Loucy (cell line): Measurements from ENCODE around the gene CPZ.

Experiments used
- H2AFZ ChIP-seq: fragments of 200-600 bp; sonication (generic); 2 replicates; pipeline ENCODE4 v1.6.0; 2016; ENCODE audit warnings: antibody characterized with exemption, mild to moderate bottlenecking, low read length, moderate library complexity
- H3F3A ChIP-seq: fragments of 200-600 bp; 2 replicates; pipeline ENCODE4 v1.6.0; 2016; ENCODE audit warnings: antibody characterized with exemption, low read depth, mild to moderate bottlenecking
- H3K27me3 ChIP-seq: fragments of 200-600 bp; sonication (generic); 2 replicates; pipeline ENCODE4 v1.6.1; 2014; ENCODE audit warnings: low read length, mild to moderate bottlenecking; ENCODE audit not compliant: insufficient read depth, poor library complexity, severe bottlenecking
- H3K36me3 ChIP-seq: fragments of 200-600 bp; sonication (generic); 2 replicates; pipeline ENCODE4 v1.6.1; 2016; ENCODE audit warnings: low read length; ENCODE audit not compliant: insufficient read depth
- H3K4me1 ChIP-seq: fragments of 200-600 bp; sonication (generic); 2 replicates; pipeline ENCODE4 v1.5.1; 2014; ENCODE audit warnings: low read length, mild to moderate bottlenecking; ENCODE audit not compliant: insufficient read depth, poor library complexity, severe bottlenecking
- H3K4me2 ChIP-seq: fragments of 200-600 bp; sonication (generic); 2 replicates; pipeline ENCODE4 v1.6.0; 2014; ENCODE audit warnings: antibody characterized with exemption, low read length, low read depth, mild to moderate bottlenecking; ENCODE audit not compliant: poor library complexity, severe bottlenecking
- H3K4me3 ChIP-seq: fragments of 200-600 bp; sonication (generic); 2 replicates; pipeline ENCODE4 v1.5.1; 2014; ENCODE audit warnings: low read length, mild to moderate bottlenecking, mixed read lengths; ENCODE audit not compliant: poor library complexity, severe bottlenecking
- H3K79me2 ChIP-seq: fragments of 200-600 bp; sonication (generic); 2 replicates; pipeline ENCODE4 v1.6.1; 2014; ENCODE audit warnings: low read length; ENCODE audit not compliant: insufficient read depth
- H3K9ac ChIP-seq: fragments of 200-600 bp; sonication (generic); 2 replicates; pipeline ENCODE4 v1.6.0; 2014; ENCODE audit warnings: mild to moderate bottlenecking, low read depth, low read length, moderate library complexity; ENCODE audit not compliant: poor library complexity, severe bottlenecking
- H3K9me2 ChIP-seq: fragments of 200-600 bp; sonication (generic); replicated peaks from 2 replicates; pipeline ENCODE4 v1.6.1; 2016; ENCODE audit warnings: low read depth, low read length, mixed read lengths
- H3K9me3 ChIP-seq: fragments of 200-600 bp; sonication (generic); 2 replicates; pipeline ENCODE4 v1.6.1; 2014; ENCODE audit warnings: mild to moderate bottlenecking, antibody characterized with exemption, low read length, low read depth; ENCODE audit not compliant: insufficient read depth
- H4K20me1 ChIP-seq: fragments of 200-600 bp; sonication (generic); 2 replicates; pipeline ENCODE4 v1.6.0; 2014; ENCODE audit warnings: antibody characterized with exemption, low read length, mild to moderate bottlenecking; ENCODE audit not compliant: insufficient read depth, poor library complexity, severe bottlenecking
- EZH2phosphoT487 ChIP-seq: fragments of 200-600 bp; IDR thresholded peaks from 2 replicates; pipeline ENCODE4 v1.6.1; 2018; ENCODE audit warnings: antibody characterized with exemption, mild to moderate bottlenecking, moderate library complexity, borderline replicate concordance
- TF ChIP-seq, protein P1 (sequence below): fragments of 200-600 bp; sonication (generic); conservative IDR thresholded peaks from 2 replicates; pipeline ENCODE4 v1.5.1; 2014; ENCODE audit warnings: mild to moderate bottlenecking, antibody characterized with exemption, low read length

Gene CPZ

DNA sequence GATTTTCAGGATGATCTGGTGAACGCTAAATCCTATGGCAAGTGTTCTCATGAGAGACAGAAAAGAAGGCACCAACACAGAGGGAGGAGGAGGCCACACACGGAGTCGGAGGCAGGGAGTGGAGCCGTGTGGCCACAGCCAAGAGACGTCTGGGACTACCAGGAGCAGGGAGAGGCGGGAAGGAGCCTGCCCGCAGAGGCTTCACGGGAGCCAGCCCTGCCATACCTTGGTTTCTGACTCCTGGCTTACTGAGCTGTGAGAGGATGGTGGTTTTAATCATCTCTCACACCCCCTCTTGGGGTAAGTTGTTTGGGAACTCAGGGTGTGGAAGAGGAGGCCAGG is 45.8 kb upstream of the CPZ start:
- peaks cover 17% of the 10 kb centered on the region; the same call in 1 of the 2 replicates for H3K9me3 ChIP-seq
- H4K20me1 ChIP-seq, result no peaks in the 10 kb centered on the region
- H3F3A ChIP-seq, result no peaks in the 10 kb centered on the region
- H3K27me3 ChIP-seq, result no peaks in the 10 kb centered on the region
- H3K9ac ChIP-seq, result no peak overlapping the region
- H3K4me2 ChIP-seq, result no peak overlapping the region
- H2AFZ ChIP-seq, result no peak overlapping the region
- no peaks in the 10 kb centered on the region for H3K79me2 ChIP-seq
- H3K36me3 ChIP-seq, result no peaks in the 10 kb centered on the region
- H3K9me2 ChIP-seq, result no peaks in the 10 kb centered on the region
- no peak overlapping the region for H3K4me3 ChIP-seq
- no peaks in the 10 kb centered on the region for H3K4me1 ChIP-seq
- TF ChIP-seq EZH2phosphoT487, result no peak
- TF ChIP-seq, protein P1, sequence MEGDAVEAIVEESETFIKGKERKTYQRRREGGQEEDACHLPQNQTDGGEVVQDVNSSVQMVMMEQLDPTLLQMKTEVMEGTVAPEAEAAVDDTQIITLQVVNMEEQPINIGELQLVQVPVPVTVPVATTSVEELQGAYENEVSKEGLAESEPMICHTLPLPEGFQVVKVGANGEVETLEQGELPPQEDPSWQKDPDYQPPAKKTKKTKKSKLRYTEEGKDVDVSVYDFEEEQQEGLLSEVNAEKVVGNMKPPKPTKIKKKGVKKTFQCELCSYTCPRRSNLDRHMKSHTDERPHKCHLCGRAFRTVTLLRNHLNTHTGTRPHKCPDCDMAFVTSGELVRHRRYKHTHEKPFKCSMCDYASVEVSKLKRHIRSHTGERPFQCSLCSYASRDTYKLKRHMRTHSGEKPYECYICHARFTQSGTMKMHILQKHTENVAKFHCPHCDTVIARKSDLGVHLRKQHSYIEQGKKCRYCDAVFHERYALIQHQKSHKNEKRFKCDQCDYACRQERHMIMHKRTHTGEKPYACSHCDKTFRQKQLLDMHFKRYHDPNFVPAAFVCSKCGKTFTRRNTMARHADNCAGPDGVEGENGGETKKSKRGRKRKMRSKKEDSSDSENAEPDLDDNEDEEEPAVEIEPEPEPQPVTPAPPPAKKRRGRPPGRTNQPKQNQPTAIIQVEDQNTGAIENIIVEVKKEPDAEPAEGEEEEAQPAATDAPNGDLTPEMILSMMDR, result no peak

DNA sequence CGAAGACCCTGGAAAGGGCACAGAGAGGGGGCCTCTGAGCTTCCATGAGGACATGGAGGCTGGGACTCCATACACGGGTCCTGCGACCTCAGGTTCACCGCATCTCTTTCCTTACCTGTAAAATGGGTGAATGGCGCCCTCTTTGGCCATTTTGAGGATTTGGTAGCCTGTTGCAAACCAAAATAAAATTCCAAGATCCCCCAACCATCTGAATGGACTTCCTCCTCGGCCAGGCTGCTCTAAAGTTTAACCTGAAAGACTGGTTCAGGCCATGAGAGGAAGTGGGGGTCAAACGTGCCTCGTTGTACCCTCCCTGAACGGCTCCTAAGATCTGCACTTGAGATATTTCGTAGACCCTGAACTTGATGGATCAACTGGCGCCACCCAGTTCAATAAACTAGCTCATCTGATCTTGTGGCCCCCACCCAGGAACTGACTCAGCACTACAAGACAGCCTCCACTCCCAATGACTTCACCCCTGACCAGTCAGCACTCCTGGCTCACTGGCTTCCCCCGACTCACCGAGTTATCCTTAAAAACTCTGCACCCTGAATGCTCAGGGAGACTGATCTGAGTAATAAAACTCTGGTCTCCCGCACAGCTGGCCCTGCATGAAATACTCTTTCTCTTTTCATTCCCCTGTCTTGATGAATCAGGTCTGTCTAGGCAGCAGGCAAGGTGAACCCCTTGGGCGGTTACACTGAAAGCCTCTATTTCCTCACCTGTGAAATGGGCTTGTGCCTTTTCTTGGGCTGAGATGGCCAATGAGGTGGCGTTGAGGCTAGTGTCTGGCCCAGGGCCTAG is 45.3 kb upstream of the CPZ start:
- H3K4me2 ChIP-seq, result no peak overlapping the region
- H4K20me1 ChIP-seq, result no peaks in the 10 kb centered on the region
- no peaks in the 10 kb centered on the region for H3K79me2 ChIP-seq
- TF ChIP-seq EZH2phosphoT487, result no peak
- TF ChIP-seq, protein P1, result no peak
- H3K36me3 ChIP-seq, result no peaks in the 10 kb centered on the region
- no peaks in the 10 kb centered on the region for H3K27me3 ChIP-seq
- H3K4me3 ChIP-seq, result no peak overlapping the region
- no peaks in the 10 kb centered on the region for H3K4me1 ChIP-seq
- no peaks in the 10 kb centered on the region for H3K9me2 ChIP-seq
- H3K9me3 ChIP-seq, result peaks cover 17% of the 10 kb centered on the region; the same call in 1 of the 2 replicates
- H3K9ac ChIP-seq, result no peak overlapping the region
- H3F3A ChIP-seq, result no peaks in the 10 kb centered on the region
- H2AFZ ChIP-seq, result no peak overlapping the region

DNA sequence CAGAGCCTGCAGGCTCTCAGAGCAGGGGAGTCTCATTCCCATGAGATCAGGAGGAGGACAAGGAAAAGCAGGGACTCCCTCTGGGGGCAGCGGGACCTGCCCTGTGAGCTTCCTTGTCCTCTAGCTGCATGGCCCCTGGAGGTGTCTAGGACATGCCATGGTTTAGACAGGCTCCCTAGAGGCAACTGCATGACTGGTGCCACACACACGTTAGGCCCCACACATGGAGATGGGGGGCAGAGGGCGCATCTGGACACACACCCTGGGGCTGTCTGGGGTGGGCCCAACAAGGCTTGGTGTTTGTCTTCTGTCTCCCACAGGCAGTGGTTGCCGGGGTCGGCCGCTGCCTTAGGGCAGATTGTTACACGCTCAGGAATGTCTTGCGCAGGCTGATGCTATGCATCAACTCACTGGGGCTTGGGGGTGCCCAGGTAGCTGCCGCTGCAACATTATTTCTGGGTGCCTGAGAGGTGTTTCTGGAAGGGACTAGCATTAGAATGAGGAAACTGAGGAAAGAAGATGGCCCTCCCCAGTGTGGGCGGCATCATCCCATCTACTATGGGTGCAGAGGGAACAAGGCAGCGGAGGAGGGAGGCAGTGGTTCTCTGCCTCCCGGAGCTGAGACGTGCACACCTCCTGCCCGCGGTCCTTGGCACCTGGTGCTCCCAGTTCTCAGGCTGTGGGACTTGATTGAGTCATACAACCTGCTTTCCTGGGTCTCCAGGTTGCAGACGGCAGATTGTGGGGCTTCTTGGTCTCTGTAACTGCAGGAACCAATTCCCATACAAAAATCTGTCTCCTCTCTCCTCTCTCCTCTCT is 44.4 kb upstream of the CPZ start:
- H3K9ac ChIP-seq, result no peak overlapping the region

More for the DNA sequence above, 44.4 kb upstream of the CPZ start:
- Histone ChIP-seq H4K20me1 (no peaks in the 10 kb centered on the region), H3K4me1 (no peaks in the 10 kb centered on the region), H3K4me3 (no peak overlapping the region), H2AFZ (no peak overlapping the region), H3K27me3 (no peaks in the 10 kb centered on the region), H3K9me3 (peaks cover 16% of the 10 kb centered on the region; the same call in 1 of the 2 replicates), H3K36me3 (no peaks in the 10 kb centered on the region), H3K4me2 (no peak overlapping the region), H3F3A (no peaks in the 10 kb centered on the region), H3K79me2 (no peaks in the 10 kb centered on the region), H3K9me2 (no peaks in the 10 kb centered on the region)
- TF ChIP-seq, protein P1, result no peak
- TF ChIP-seq EZH2phosphoT487, result no peak
